GM12872 (cell line): Measurements from ENCODE around the gene HIPK4.

Source experiments
- TF ChIP-seq, protein P1 (sequence below): IDR thresholded peaks from 3 replicates; pipeline ENCODE4 v1.5.1; 2011; ENCODE audit warnings: low read depth, mild to moderate bottlenecking, low read length, moderate library complexity; ENCODE audit not compliant: insufficient read depth

Gene HIPK4

DNA sequence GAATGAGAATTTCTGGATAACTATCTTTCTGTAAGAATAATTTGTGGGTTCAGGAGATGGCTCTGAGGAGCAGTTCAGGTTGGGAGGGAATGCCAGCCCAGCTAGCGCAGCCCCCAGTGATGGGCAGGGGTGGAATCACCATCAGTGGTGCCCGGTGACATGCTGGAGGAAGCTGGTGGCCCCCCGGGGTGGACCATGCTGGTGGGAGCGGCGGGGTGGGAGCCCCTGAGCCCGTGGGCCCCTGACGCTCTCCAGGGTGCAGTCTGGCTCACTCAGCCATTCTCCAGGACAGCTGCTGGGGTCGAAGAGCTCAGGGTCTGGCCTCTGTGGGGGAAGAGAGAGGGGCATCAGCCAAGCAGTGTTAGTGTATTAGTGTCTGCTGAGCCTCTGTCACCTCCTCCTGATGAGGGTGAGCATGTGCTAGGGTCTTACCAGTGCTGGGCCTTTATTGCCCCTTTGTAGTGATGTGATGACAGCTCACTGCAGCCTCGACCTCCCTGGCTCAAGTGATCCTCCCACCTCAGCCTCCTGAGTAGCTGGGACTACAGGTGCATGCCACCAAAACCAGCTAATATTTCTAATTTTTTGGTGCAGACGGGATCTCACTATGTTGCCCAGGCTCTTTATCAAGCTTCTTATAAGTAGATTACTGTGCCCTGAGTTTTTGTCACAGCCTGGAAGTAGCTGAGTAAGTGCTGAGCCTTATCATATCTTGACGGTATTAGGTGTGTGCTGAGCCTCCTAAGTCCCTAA, 10.4 kb downstream of the HIPK4 start:
- TF ChIP-seq, protein P1, sequence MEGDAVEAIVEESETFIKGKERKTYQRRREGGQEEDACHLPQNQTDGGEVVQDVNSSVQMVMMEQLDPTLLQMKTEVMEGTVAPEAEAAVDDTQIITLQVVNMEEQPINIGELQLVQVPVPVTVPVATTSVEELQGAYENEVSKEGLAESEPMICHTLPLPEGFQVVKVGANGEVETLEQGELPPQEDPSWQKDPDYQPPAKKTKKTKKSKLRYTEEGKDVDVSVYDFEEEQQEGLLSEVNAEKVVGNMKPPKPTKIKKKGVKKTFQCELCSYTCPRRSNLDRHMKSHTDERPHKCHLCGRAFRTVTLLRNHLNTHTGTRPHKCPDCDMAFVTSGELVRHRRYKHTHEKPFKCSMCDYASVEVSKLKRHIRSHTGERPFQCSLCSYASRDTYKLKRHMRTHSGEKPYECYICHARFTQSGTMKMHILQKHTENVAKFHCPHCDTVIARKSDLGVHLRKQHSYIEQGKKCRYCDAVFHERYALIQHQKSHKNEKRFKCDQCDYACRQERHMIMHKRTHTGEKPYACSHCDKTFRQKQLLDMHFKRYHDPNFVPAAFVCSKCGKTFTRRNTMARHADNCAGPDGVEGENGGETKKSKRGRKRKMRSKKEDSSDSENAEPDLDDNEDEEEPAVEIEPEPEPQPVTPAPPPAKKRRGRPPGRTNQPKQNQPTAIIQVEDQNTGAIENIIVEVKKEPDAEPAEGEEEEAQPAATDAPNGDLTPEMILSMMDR = no peak

- TF ChIP-seq, protein P1 = 0 out of 3 replicates have a peak, but pooled peaks have one; percentile 5
Observed at GRCh38 chr19:40378509-40378908, 11.5 kb downstream of the HIPK4 start.

DNA sequence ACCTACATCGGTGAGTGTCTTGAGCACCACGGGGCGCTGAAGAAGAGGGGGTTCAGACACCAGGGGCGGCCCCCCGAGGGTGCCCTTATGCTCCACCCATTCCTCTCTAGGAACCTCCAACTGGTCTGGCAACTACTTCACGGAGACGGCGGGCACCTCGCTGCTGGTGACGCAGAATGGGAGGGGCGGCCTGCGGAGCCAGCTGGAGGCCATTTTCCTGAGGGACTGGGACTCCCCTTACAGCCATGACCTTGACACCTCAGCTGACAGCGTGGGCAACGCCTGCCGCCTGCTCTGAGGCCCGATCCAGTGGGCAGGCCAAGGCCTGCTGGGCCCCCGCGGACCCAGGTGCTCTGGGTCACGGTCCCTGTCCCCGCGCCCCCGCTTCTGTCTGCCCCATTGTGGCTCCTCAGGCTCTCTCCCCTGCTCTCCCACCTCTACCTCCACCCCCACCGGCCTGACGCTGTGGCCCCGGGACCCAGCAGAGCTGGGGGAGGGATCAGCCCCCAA, 12.1 kb downstream of the HIPK4 start:
- TF ChIP-seq, protein P1 = no peak

GRCh38 chr19:40376286-40376862, 13.6 kb downstream of the HIPK4 start:
- TF ChIP-seq, protein P1 = no peak

DNA sequence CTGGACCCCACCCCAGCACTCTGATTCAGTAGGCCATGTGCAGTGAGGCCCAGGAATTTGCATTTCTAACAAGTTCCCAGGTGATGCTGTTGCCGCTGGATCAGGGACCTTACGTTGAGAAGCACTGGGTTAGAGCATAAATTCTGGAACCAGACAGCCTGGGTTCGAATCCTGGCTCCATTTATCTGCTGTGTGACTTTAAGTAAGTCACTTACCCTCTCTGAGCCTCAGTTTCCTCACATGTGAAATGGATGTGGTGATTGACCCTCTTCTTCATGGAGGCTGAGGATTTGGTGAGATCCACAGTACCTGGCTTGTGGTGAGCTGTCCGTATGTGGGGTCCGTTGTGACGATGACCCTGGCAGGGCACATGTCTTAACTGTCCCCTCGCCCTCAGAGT, 15.9 kb downstream of the HIPK4 start:
- TF ChIP-seq, protein P1 = no peak

DNA sequence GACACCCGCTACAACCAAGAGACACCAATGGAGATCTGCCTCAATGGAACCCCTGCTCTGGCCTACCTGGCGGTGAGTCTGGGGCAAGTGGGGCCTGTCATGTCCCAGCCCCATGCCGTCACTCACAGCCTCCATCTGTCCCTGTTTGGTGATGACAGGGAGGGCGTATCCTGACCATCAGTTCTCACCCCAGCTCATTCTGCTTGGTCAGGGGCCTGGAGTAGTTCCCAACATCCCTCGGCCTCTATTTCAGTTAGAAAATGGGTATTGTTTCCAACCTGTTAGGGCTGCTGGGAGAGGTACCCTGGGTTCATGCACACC, 18.2 kb downstream of the HIPK4 start:
- TF ChIP-seq, protein P1 = no peak

DNA sequence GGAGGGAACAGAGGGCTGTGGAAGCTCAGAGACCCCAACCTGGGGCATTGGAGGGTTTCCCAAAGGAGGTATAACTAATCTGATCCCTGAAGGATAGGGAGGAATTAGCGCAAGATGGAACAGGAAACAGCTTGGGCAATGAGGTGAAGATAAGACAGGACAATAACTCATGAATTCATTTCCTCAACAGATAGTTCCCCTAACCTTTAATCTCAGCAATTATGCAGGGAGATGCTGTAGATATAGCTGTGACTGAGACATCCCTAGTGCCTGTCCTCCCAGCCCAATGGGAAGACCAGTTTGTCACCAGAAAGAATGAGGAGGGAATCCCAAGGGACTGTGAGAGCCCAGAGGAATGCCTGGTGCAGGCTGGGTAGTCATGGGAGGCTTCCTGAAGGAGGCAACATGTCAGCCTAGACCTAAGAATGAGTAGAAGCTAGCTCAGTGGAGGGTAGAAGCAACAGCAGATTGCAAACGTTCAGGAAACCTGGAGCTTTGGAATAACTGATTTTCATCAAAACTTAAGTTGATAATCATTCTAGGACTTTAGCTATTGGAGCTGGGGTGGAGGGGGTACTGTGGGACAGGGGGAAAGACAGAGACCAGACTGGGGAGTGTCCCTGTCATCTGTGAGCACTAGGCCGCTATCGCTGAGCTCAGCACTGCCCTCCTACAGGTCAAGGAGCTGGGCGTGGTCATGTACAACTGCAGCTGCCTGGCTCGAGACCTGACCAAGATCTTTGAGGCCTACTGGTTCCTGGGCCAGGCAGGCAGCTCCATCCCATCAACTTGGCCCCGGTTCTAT, 18.8 kb downstream of the HIPK4 start:
- TF ChIP-seq, protein P1 = no peak
